PC-3 (cell line): ENCODE measurements around the gene KAT7. TPM values are rescaled to one million over a fixed set of nuclear protein-coding genes. Genes with fewer than 3 reads are reported as not detected.

Experiments used
- ATAC-seq: fragments of 200-7000 bp; cut with Tn5 transposase; 2 replicates; pipeline ENCODE4 v1.9.1; 2020; ENCODE audit warnings: mild to moderate bottlenecking, moderate library complexity
- BruUV-seq: library from RNA; stranded (reverse); fragments of 400-500 nt; replicated peaks from 2 replicates; lab custom pipeline; 2021; lab: Mats Ljungman, UMichigan
- CTCF ChIA-PET: fragments of 300-600 bp; sonication (Branson Sonifier 250); formaldehyde crosslinking; loops from one replicate; lab custom pipeline; 2022; ENCODE audit warnings: antibody characterized with exemption; lab: Charles Lee
- POLR2A ChIA-PET: fragments of 300-600 bp; sonication (Branson Sonifier 250); formaldehyde crosslinking; loops from one replicate; lab custom pipeline; 2022; ENCODE audit warnings: antibody characterized with exemption; ENCODE audit not compliant: unreplicated experiment; lab: Charles Lee
- DNase-seq: peaks from one replicate; pipeline ENCODE4 v3.0.0-alpha.2; 2015
- H2AFZ ChIP-seq: fragments of 300-600 bp; sonication (generic); 2 replicates; pipeline ENCODE4 v1.6.0; 2016; ENCODE audit warnings: antibody characterized with exemption, low read length
- H3F3A ChIP-seq: fragments of 300-600 bp; sonication (generic); one replicate; pipeline ENCODE4 v1.6.0; 2017; ENCODE audit warnings: antibody characterized with exemption, low read length, control low read depth, mild to moderate bottlenecking; ENCODE audit not compliant: unreplicated experiment
- H3K27ac ChIP-seq: fragments of 300-600 bp; sonication (generic); 2 replicates; pipeline ENCODE4 v1.5.1; 2016; ENCODE audit warnings: mild to moderate bottlenecking, low read length
- H3K27me3 ChIP-seq: fragments of 300-600 bp; sonication (generic); 2 replicates; pipeline ENCODE4 v1.6.1; 2016; ENCODE audit warnings: low read length, mixed read lengths
- H3K36me3 ChIP-seq: fragments of 300-600 bp; sonication (generic); 2 replicates; pipeline ENCODE4 v1.6.1; 2016; ENCODE audit warnings: low read depth, mixed run types, low read length, mixed read lengths
- H3K4me1 ChIP-seq: fragments of 300-600 bp; sonication (generic); 2 replicates; pipeline ENCODE4 v1.5.1; 2016; ENCODE audit warnings: low read length; ENCODE audit not compliant: insufficient read depth
- H3K4me2 ChIP-seq: fragments of 300-600 bp; sonication (generic); 2 replicates; pipeline ENCODE4 v1.6.0; 2016; ENCODE audit warnings: low read length
- H3K4me3 ChIP-seq: fragments of 300-600 bp; sonication (generic); 2 replicates; pipeline ENCODE4 v1.5.1; 2016; ENCODE audit warnings: mild to moderate bottlenecking, low read length, mixed read lengths
- H3K79me2 ChIP-seq: fragments of 300-600 bp; sonication (generic); 2 replicates; pipeline ENCODE4 v1.6.1; 2017; ENCODE audit warnings: low read length, mixed read lengths
- H3K9ac ChIP-seq: fragments of 300-600 bp; sonication (generic); 2 replicates; pipeline ENCODE4 v1.6.0; 2016; ENCODE audit warnings: mild to moderate bottlenecking, low read length
- H3K9me2 ChIP-seq: fragments of 300-600 bp; sonication (generic); replicated peaks from 2 replicates; pipeline ENCODE4 v1.6.1; 2016; ENCODE audit warnings: mixed run types, low read length, mixed read lengths
- H3K9me3 ChIP-seq: fragments of 300-600 bp; sonication (generic); 2 replicates; pipeline ENCODE4 v1.6.1; 2016; ENCODE audit warnings: low read length, mixed read lengths
- H4K20me1 ChIP-seq: fragments of 300-600 bp; sonication (generic); 2 replicates; pipeline ENCODE4 v1.6.1; 2016; ENCODE audit warnings: low read length, mixed read lengths
- CTCF ChIP-seq: fragments of 300-600 bp; sonication (generic); conservative IDR thresholded peaks from 2 replicates; pipeline ENCODE4 v1.5.1; 2017; ENCODE audit warnings: antibody characterized with exemption, low read depth, mild to moderate bottlenecking, low read length
- EZH2 ChIP-seq: fragments of 300-600 bp; sonication (generic); IDR thresholded peaks from one replicate; pipeline ENCODE4 v1.6.1; 2017; ENCODE audit warnings: antibody characterized with exemption, mild to moderate bottlenecking, low read length; ENCODE audit not compliant: unreplicated experiment
- EZH2phosphoT487 ChIP-seq: fragments of 300-600 bp; sonication (generic); IDR thresholded peaks from 2 replicates; pipeline ENCODE4 v1.6.1; 2018; ENCODE audit warnings: mild to moderate bottlenecking, antibody characterized with exemption, low read length, borderline replicate concordance
- intact Hi-C: fragments of 100-400 bp; cut with micrococcal nuclease; formaldehyde crosslinking; loops from 2 replicates; pipeline ENCODE4 v1.9.0; 2023
- total RNA-seq: library from RNA; depleted of rRNA; stranded (reverse); fragments of >200 nt; gene quantifications from 2 replicates; pipeline ENCODE4 v1.2.3, GENCODE V29; 2014

The KAT7 gene
- total RNA-seq, 1 experiment from 2014 or later: 39.1 TPM

DNA sequence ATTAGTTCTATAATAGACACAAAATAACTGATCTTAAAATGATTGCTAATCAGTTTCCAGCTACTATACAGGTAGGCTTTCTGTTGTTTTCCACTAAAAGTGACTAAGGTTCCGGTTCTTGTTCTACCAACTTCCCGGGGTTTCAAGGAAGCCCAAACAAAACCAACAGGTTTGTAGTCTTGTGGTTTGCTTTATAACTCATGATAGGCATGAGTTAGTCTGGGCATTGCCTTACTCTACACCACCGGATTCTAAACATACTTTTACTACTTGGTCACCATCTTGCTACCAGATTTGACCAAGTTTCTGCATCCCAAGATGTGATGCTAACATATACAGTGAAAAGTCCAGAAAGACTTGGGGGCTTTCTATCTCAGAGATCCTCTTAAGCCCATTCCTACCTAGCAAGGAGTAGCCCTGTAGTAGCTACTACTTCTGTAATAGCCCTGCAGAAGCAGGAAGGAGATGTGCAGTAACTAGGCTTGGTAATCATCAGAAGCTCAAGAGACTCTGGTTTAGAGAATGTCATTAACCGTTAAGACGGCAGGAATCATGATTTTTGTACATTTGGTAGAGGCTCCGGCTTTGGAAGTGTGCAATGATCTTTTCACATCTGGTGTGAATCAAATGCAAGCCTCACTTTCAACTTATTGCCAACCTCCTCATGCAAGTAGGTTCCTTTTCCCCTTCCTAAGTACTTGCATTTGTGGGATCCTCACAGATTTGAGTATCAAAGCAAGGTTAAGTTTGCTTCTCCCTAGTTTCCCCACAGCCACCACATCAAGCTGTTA is 26.1 kb upstream of the KAT7 start:
- TF ChIP-seq EZH2phosphoT487: no peak
- no peak for TF ChIP-seq CTCF
- TF ChIP-seq EZH2: no peak
- ChIA-PET CTCF (no interaction called here), POLR2A (no interaction called here)
- Histone ChIP-seq H3K9ac (no peak overlapping the region), H3K9me2 (no peaks in the 10 kb centered on the region), H2AFZ (no peak overlapping the region), H4K20me1 (no peaks in the 10 kb centered on the region), H3F3A (no peaks in the 10 kb centered on the region), H3K27ac (no peak overlapping the region; the same call in 1 of the 2 replicates), H3K4me1 (peaks cover 24% of the 10 kb centered on the region), H3K4me2 (peak overlapping the region; percentile 89), H3K9me3 (no peaks in the 10 kb centered on the region), H3K4me3 (peak overlapping the region; percentile 76), H3K27me3 (0 out of 2 replicates have a peak, but pooled peaks cover 6% of the 10 kb centered on the region), H3K79me2 (no peaks in the 10 kb centered on the region), H3K36me3 (no peaks in the 10 kb centered on the region)
- BruUV-seq: TSS peak; percentile 28
- DNase-seq: peak; percentile 88
- ATAC-seq: no peak
- intact Hi-C loops: no loop called here

DNA sequence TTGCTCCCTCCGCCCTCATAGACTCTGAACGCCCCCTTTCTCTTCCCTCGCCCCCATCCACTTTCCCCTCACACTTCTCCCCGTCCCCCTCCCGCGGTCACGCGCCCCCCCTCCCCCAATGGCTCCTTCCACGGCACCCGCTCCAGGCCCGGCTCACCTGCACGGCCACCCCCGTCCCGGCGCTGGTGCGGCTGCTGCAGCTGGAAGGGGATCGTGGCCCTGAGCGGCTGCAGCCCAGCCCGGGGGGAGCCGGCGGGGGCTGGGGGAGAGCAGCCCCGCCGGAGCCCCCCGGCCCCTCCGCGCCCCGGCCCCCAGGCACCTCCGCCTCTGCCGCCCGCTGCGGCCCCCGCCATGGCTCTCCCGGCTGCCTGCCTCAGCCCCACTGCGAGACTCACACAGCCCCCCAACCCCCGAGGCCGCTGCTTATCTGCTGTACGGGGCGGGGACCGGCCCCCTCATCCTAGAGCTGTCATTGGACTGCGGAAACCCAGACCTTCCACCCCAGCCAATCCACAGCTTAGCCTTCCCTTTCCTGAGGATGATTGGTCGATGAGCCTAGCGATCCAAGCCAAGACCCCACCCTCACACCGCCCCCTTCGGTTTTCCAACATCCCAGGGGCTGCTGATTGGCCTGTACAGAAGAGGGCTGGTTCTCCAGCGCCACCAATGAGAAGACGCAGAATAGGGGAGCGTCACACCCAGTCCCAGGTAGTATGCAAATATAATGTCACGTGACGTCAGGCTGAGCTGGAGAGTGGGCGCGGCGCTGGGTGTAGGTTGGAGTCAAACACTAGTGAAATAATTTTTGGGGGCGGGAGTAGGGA is 24.5 kb upstream of the KAT7 start, which contains the start of gene FAM117A:
FAM117A (minus strand) TSS at position 397 of the 824 bp plus-strand sequence; CDS start at position 353, 44 bp downstream.
- no peaks in the 10 kb centered on the region for H3F3A ChIP-seq
- no peaks in the 10 kb centered on the region for H4K20me1 ChIP-seq
- POLR2A ChIA-PET: interaction anchor here (0.5 to 1.0 kb wide), 10 partner anchors 10 to 526 kb away, joined by 3 to 15 read pairs (median 5); partner anchors contain the start of genes KAT7 and PHB1
- no peaks in the 10 kb centered on the region for H3K36me3 ChIP-seq
- no peaks in the 10 kb centered on the region for H3K79me2 ChIP-seq
- intact Hi-C loops: loop anchor here (1.0 kb wide), 2 partner anchors 25 to 56 kb away; no protein-coding TSS in a partner anchor
- peak within 1 kb of the TSS; percentile 76 for H3K4me3 ChIP-seq
- DNase-seq: peak; percentile 100
- peak within 1 kb of the TSS; percentile 78 for H2AFZ ChIP-seq
- peaks cover 24% of the 10 kb centered on the region for H3K4me1 ChIP-seq
- TF ChIP-seq CTCF (no peak), EZH2 (no peak), EZH2phosphoT487 (no peak)
- 0 out of 2 replicates have a peak, but pooled peaks cover 6% of the 10 kb centered on the region for H3K27me3 ChIP-seq
- H3K4me2 ChIP-seq: peak within 1 kb of the TSS; percentile 89
- H3K9ac ChIP-seq: peak within 1 kb of the TSS; percentile 23; the same call in 1 of the 2 replicates
- no peak within 1 kb of the TSS for H3K27ac ChIP-seq
- CTCF ChIA-PET: interaction anchor here (0.6 to 0.9 kb wide), 7 partner anchors 25 to 206 kb away, joined by 3 to 10 read pairs (median 3); partner anchors contain the start of genes KAT7 and SLC35B1
- no peaks in the 10 kb centered on the region for H3K9me2 ChIP-seq
- BruUV-seq: no TSS peak
- no peaks in the 10 kb centered on the region for H3K9me3 ChIP-seq
- peak; percentile 96 for ATAC-seq
